Esophagus squamous epithelium (tissue), 5 donors: Measurements from ENCODE around the gene RASSF7. TPM values are rescaled to one million over a fixed set of nuclear protein-coding genes. Genes with fewer than 3 reads are reported as not detected.

Experiments
- DNase-seq: peaks from one replicate; lab custom pipeline; 2025; lab: John Stamatoyannopoulos, UW
- H3K27ac ChIP-seq, 4 donors: fragments of 200-600 bp; sonication (generic); one replicate each; pipeline ENCODE4 v1.5.1; 2016 to 2019; ENCODE audit warnings: mild to moderate bottlenecking in 1 of 4
- H3K27me3 ChIP-seq, 4 donors: fragments of 200-600 bp; sonication (generic); 1 replicate in 3 of 4; 2 replicates in 1 of 4; pipeline versions ENCODE4 v1.5.1 to v1.6.0; 2017 to 2021; ENCODE audit warnings: antibody characterized with exemption in 1 of 4
- H3K36me3 ChIP-seq, 3 donors: fragments of 200-600 bp; sonication (generic); one replicate each; pipeline ENCODE4 v1.5.1; 2016 to 2019
- H3K4me1 ChIP-seq, 3 donors: fragments of 200-600 bp; sonication (generic); one replicate each; pipeline ENCODE4 v1.5.1; 2017 to 2019
- H3K4me3 ChIP-seq, 4 donors: fragments of 200-600 bp; sonication (generic); 1 replicate in 3 of 4; 2 replicates in 1 of 4; pipeline ENCODE4 v1.5.1; 2016 to 2019; ENCODE audit warnings: mild to moderate bottlenecking in 2 of 4, moderate library complexity in 1 of 4
- H3K9me3 ChIP-seq, 3 donors: fragments of 200-600 bp; sonication (generic); one replicate each; pipeline ENCODE4 v1.5.1; 2016 to 2019
- CTCF ChIP-seq, 6 experiments: fragments of 450-650 bp in 4 of 6; fragments of 200-600 bp in 2 of 6; sonication (generic) in 2 of 6; IDR thresholded peaks; one replicate each; pipeline ENCODE4 v1.5.1; 2016 to 2019; ENCODE audit warnings: antibody characterized with exemption in 6 of 6, mild to moderate bottlenecking in 4 of 6, moderate library complexity in 4 of 6
- POLR2A ChIP-seq, 4 donors: fragments of 450-650 bp; IDR thresholded peaks; one replicate each; pipeline ENCODE4 v1.6.1; 2017; ENCODE audit warnings: antibody characterized with exemption in 4 of 4, mild to moderate bottlenecking in 4 of 4, moderate library complexity in 3 of 4
- WGBS, 2 donors: methylation state at CpG; one replicate each; pipeline ENCODE4 v1.1.5; 2018; 5-methylcytosine and 5-hydroxymethylcytosine counted together
- intact Hi-C: fragments of 100-400 bp; cut with DNase I; formaldehyde crosslinking; loops from one replicate; pipeline ENCODE4 v1.15.0; 2022
- total RNA-seq, 4 donors: library from RNA; depleted of rRNA; stranded (reverse); fragments of >200 nt; gene quantifications; one replicate each; pipeline ENCODE4 v1.1.0, GENCODE V29; 2016
- donor health status: DM: yes; HTN: yes; CAD: no.

RASSF7 gene
- total RNA-seq, 4 donors from 2014 or later = 35.7 to 54.0 (median 44.4) TPM

GRCh38 chr11:533586-534395 is 27.0 kb upstream of the RASSF7 start:
- no peak for TF ChIP-seq POLR2A (IDR thresholded peaks at IDR 0.05)
- TF ChIP-seq CTCF (IDR thresholded peaks at IDR 0.05) = no peak
- 70 to 86% methylated on average over 16 to 22 of the region's 37 CpGs for WGBS, 2 donors
- Histone ChIP-seq H3K27me3 (no peaks in the 10 kb centered on the region), H3K4me1 (peaks cover 40 to 61% (median 47%) of the 10 kb centered on the region in 3 donors), H3K27ac (peak overlapping the region in 3 of 4 donors; percentile 96 to 98 (median 98)), H3K9me3 (no peaks in the 10 kb centered on the region), H3K4me3 (peak overlapping the region; percentile 89 to 98 (median 96)), H3K36me3 (peaks cover 18 to 46% (median 26%) of the 10 kb centered on the region in 3 donors)
- intact Hi-C loops = no loop called here
- DNase-seq = no peak

GRCh38 chr11:534396-535209 is 26.2 kb upstream of the RASSF7 start:
- H3K36me3 ChIP-seq = peaks cover 18 to 46% (median 26%) of the 10 kb centered on the region in 3 donors
- TF ChIP-seq POLR2A (IDR thresholded peaks at IDR 0.05) (peak in 1 of 4 donors; percentile 41), CTCF (IDR thresholded peaks at IDR 0.05) (no peak)
- H3K9me3 ChIP-seq = no peaks in the 10 kb centered on the region
- intact Hi-C loops = no loop called here
- H3K27ac ChIP-seq = peak overlapping the region; percentile 94 to 98 (median 97)
- DNase-seq = no peak
- WGBS, 2 donors = 1 to 7% methylated on average over 16 to 17 of the region's 66 CpGs
- no peaks in the 10 kb centered on the region for H3K27me3 ChIP-seq
- H3K4me1 ChIP-seq = peaks cover 40 to 61% (median 47%) of the 10 kb centered on the region in 3 donors
- H3K4me3 ChIP-seq = peak overlapping the region; percentile 89 to 98 (median 96)

GRCh38 chr11:535210-535518 is 25.6 kb upstream of the RASSF7 start:
- H3K36me3 ChIP-seq = peaks cover 18 to 41% (median 26%) of the 10 kb centered on the region in 3 donors
- H3K27ac ChIP-seq = peak overlapping the region; percentile 94 to 98 (median 97)
- peaks cover 40 to 61% (median 47%) of the 10 kb centered on the region in 3 donors for H3K4me1 ChIP-seq
- no peaks in the 10 kb centered on the region for H3K9me3 ChIP-seq
- no peaks in the 10 kb centered on the region for H3K27me3 ChIP-seq
- WGBS, 2 donors = no CpG with 5 or more reads among the region's 56 CpGs
- intact Hi-C loops = no loop called here
- no peak for DNase-seq
- H3K4me3 ChIP-seq = peak overlapping the region; percentile 89 to 98 (median 96)
- no peak for TF ChIP-seq CTCF (IDR thresholded peaks at IDR 0.05)
- TF ChIP-seq POLR2A (IDR thresholded peaks at IDR 0.05) = no peak

- peak within 1 kb of the TSS; percentile 94 to 98 (median 97) for H3K27ac ChIP-seq
- H3K27me3 ChIP-seq = no peaks in the 10 kb centered on the region
- intact Hi-C loops = no loop called here
- H3K9me3 ChIP-seq = no peaks in the 10 kb centered on the region
- peak; percentile 69 for DNase-seq
- H3K4me1 ChIP-seq = peaks cover 40 to 61% (median 47%) of the 10 kb centered on the region in 3 donors
- peaks cover 18 to 35% (median 26%) of the 10 kb centered on the region in 3 donors for H3K36me3 ChIP-seq
- H3K4me3 ChIP-seq = peak within 1 kb of the TSS; percentile 89 to 98 (median 96)
- TF ChIP-seq CTCF (IDR thresholded peaks at IDR 0.05) (no peak), POLR2A (IDR thresholded peaks at IDR 0.05) (peak in 3 of 4 donors; percentile 66 to 88 (median 71))
- 4% methylated on average over 17 of the region's 97 CpGs; no CpG with 5 or more reads in 1 of the 2 donors for WGBS, 2 donors
Observed at GRCh38 chr11:535519-536454, 25.0 kb upstream of the RASSF7 start, which contains the start of gene HRAS. TSS of gene HRAS (minus strand) at chr11:535576.
